Measurements from ENCODE around the gene FCER2. TPM values are rescaled to one million over a fixed set of nuclear protein-coding genes. Genes with fewer than 3 reads are reported as not detected.

FCER2 gene
- total and polyA plus RNA-seq, 2 of the 13 experiments (the other 11 are each of a cell fraction or from before 2014, with no cell fraction given), result not detected

- H2AFZ ChIP-seq (ENCODE audit: low read length), result no peak overlapping the region
- ChIA-PET CTCF (ENCODE audit: low intra/inter-chr PET ratio, low total read pairs) (no interaction called here), POLR2A (no interaction called here)
- H3K36me3 ChIP-seq (replicated peaks in 1 of 2; ENCODE audit: control insufficient read depth in 1 of 2, insufficient read depth in 2 of 2, low read length in 2 of 2), result no peaks in the 10 kb centered on the region
- H4K20me1 ChIP-seq (ENCODE audit: insufficient read depth, low read length), result no peaks in the 10 kb centered on the region
- H3K27ac ChIP-seq (ENCODE audit: extremely low read length, insufficient read depth, low read length), result no peak overlapping the region
- DNase-seq (ENCODE audit: low spot score) (no peak), ATAC-seq (no peak), FAIRE-seq (no peak)
- intact Hi-C loops (cut with micrococcal nuclease; ENCODE audit: unreplicated experiment) (no loop called here), in situ Hi-C loops (cut with HindIII; ENCODE audit: extremely low pct_ligation_motif_present, low pct_unique_long_range_greater_than_20kb) (no loop called here)
- H3K79me2 ChIP-seq (ENCODE audit: insufficient read depth, low read length), result no peaks in the 10 kb centered on the region
- no TSS peak for BruUV-seq (replicated peaks)
- 62% methylated on average over 5 of the region's 7 CpGs for WGBS (ENCODE audit: low lambda C conversion rate)
- H3K9me3 ChIP-seq (ENCODE audit: low read length), result no peaks in the 10 kb centered on the region
- H3K27me3 ChIP-seq (ENCODE audit: control insufficient read depth in 1 of 2, insufficient read depth in 2 of 2, low read length in 2 of 2), result peaks cover 0 to 6% of the 10 kb centered on the region in 2 experiments; a peak in 2 of 5 replicates
- H3K4me1 ChIP-seq (ENCODE audit: insufficient read depth, low read length), result no peaks in the 10 kb centered on the region
- TF ChIP-seq SOX13 (IDR thresholded peaks at IDR 0.05), result no peak
- TF ChIP-seq SOX13 (CRISPR knock-in tag; conservative IDR thresholded peaks at IDR 0.05 in 1 of 2, IDR thresholded peaks at IDR 0.05 in 1 of 2), result no peak
- no peak for TF ChIP-seq ISL2 (CRISPR knock-in tag; IDR thresholded peaks at IDR 0.05)
- TF ChIP-seq ZNF451 (CRISPR knock-in tag; IDR thresholded peaks at IDR 0.05), result no peak
- no peak for TF ChIP-seq TEAD3 (CRISPR knock-in tag; optimal IDR thresholded peaks at IDR 0.05; ENCODE audit: borderline replicate concordance)
- TF ChIP-seq PCBP1 (IDR thresholded peaks at IDR 0.05; ENCODE audit: borderline replicate concordance, low read depth, low read length), result no peak
- TF ChIP-seq, protein P1, sequence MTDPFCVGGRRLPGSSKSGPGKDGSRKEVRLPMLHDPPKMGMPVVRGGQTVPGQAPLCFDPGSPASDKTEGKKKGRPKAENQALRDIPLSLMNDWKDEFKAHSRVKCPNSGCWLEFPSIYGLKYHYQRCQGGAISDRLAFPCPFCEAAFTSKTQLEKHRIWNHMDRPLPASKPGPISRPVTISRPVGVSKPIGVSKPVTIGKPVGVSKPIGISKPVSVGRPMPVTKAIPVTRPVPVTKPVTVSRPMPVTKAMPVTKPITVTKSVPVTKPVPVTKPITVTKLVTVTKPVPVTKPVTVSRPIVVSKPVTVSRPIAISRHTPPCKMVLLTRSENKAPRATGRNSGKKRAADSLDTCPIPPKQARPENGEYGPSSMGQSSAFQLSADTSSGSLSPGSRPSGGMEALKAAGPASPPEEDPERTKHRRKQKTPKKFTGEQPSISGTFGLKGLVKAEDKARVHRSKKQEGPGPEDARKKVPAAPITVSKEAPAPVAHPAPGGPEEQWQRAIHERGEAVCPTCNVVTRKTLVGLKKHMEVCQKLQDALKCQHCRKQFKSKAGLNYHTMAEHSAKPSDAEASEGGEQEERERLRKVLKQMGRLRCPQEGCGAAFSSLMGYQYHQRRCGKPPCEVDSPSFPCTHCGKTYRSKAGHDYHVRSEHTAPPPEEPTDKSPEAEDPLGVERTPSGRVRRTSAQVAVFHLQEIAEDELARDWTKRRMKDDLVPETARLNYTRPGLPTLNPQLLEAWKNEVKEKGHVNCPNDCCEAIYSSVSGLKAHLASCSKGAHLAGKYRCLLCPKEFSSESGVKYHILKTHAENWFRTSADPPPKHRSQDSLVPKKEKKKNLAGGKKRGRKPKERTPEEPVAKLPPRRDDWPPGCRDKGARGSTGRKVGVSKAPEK (CRISPR knock-in tag; IDR thresholded peaks at IDR 0.05; ENCODE audit: borderline replicate concordance), result no peak
- no peak for TF ChIP-seq ZSCAN29 (CRISPR knock-in tag; conservative IDR thresholded peaks at IDR 0.05)
- TF ChIP-seq ZNF615 (CRISPR knock-in tag; IDR thresholded peaks at IDR 0.05; ENCODE audit: borderline replicate concordance), result no peak
- TF ChIP-seq ZNF800 (CRISPR knock-in tag; IDR thresholded peaks at IDR 0.05), result no peak
- no peak for TF ChIP-seq ZNF670 (CRISPR knock-in tag; IDR thresholded peaks at IDR 0.05; ENCODE audit: borderline replicate concordance)
- TF ChIP-seq SIX1 (CRISPR knock-in tag; IDR thresholded peaks at IDR 0.05; ENCODE audit: borderline replicate concordance), result no peak
- TF ChIP-seq ARNT (IDR thresholded peaks at IDR 0.05), result no peak
- no peak for TF ChIP-seq KAT7 (CRISPR knock-in tag; IDR thresholded peaks at IDR 0.05; ENCODE audit: borderline replicate concordance)
- TF ChIP-seq ZNF776 (CRISPR knock-in tag; IDR thresholded peaks at IDR 0.05), result no peak
- TF ChIP-seq KAT2B (IDR thresholded peaks at IDR 0.05; ENCODE audit: borderline replicate concordance, low read depth, low read length), result no peak
- TF ChIP-seq GATAD2A (CRISPR knock-in tag; IDR thresholded peaks at IDR 0.05), result no peak
- TF ChIP-seq ZNF567 (CRISPR knock-in tag; IDR thresholded peaks at IDR 0.05; ENCODE audit: borderline replicate concordance), result no peak
- no peak for TF ChIP-seq NR2F6 (IDR thresholded peaks at IDR 0.05)
- TF ChIP-seq NR2F6 (CRISPR knock-in tag; IDR thresholded peaks at IDR 0.05), result no peak
- no peak overlapping the region for H3K9ac ChIP-seq (ENCODE audit: insufficient read depth, low read depth, low read length)
- no peak overlapping the region for H3K4me3 ChIP-seq (replicated peaks in 1 of 3; ENCODE audit: insufficient read depth in 1 of 3, low read depth in 2 of 3, low read length in 3 of 3)
- no peak overlapping the region for H3K4me2 ChIP-seq (ENCODE audit: low read depth, low read length)
Measured at GRCh38 chr19:7663706-7664105, 38.2 kb downstream of the FCER2 start.
